Fibroblast of mammary gland (primary cell): ENCODE data around the gene WRAP73.
"Not testable (repeated sequence)": the region's sequence is repeated elsewhere in the genome, so short reads cannot be mapped to it uniquely, and the experiment has no call there.

ENCODE experiments used
- DNase-seq: peaks from one replicate; pipeline ENCODE4 v3.0.0-alpha.2; 2010; ENCODE audit warnings: low read depth
- H3K4me3 ChIP-seq: 2 replicates; pipeline ENCODE4 v1.5.1; 2011; ENCODE audit warnings: low read depth, mild to moderate bottlenecking, low read length, moderate library complexity; ENCODE audit not compliant: control insufficient read depth
- TF ChIP-seq, protein P1 (sequence below): conservative IDR thresholded peaks from 2 replicates; pipeline ENCODE4 v1.5.1; 2011; ENCODE audit warnings: low read depth, low read length, inconsistent platforms; ENCODE audit not compliant: control insufficient read depth, insufficient read depth

The WRAP73 gene

DNA sequence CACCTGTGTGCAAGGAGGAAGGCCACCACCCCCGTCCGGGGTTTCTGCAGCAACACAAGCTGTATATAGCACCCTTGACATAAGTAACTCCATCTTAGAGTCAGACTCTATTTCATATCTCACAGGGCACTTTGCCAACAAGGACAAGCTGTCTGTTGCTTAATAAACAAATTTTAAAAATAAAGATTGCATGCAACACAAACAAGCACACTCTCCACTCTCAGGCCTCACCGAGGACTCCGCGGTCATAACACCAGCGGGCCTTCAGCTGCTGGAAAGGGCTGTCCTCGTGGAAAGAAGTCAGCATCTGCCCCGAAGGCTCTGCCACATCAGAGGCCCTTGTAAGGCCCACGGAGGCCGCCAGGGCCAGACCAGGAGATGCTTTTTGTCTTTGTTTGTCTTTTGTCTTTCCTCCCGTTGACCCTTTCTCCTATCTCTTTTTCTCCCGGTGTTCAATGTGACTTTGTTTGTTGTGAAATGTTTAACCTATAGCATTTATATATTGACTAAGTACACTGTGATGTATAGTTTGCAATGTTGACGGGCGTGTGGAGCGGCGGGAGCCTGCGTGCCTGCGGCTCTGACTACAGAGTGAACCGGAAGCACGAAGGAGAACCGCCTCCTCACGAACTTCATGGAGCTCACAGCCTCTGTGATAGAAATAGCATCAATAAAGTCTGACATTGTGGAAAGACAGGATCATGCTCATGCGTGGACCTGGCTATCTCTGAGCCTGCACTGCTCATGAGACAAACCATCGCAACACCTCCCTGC, 62.7 kb downstream of the WRAP73 start:
- DNase-seq = no peak
- H3K4me3 ChIP-seq = no peak overlapping the region
- TF ChIP-seq, protein P1, sequence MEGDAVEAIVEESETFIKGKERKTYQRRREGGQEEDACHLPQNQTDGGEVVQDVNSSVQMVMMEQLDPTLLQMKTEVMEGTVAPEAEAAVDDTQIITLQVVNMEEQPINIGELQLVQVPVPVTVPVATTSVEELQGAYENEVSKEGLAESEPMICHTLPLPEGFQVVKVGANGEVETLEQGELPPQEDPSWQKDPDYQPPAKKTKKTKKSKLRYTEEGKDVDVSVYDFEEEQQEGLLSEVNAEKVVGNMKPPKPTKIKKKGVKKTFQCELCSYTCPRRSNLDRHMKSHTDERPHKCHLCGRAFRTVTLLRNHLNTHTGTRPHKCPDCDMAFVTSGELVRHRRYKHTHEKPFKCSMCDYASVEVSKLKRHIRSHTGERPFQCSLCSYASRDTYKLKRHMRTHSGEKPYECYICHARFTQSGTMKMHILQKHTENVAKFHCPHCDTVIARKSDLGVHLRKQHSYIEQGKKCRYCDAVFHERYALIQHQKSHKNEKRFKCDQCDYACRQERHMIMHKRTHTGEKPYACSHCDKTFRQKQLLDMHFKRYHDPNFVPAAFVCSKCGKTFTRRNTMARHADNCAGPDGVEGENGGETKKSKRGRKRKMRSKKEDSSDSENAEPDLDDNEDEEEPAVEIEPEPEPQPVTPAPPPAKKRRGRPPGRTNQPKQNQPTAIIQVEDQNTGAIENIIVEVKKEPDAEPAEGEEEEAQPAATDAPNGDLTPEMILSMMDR = no peak

DNA sequence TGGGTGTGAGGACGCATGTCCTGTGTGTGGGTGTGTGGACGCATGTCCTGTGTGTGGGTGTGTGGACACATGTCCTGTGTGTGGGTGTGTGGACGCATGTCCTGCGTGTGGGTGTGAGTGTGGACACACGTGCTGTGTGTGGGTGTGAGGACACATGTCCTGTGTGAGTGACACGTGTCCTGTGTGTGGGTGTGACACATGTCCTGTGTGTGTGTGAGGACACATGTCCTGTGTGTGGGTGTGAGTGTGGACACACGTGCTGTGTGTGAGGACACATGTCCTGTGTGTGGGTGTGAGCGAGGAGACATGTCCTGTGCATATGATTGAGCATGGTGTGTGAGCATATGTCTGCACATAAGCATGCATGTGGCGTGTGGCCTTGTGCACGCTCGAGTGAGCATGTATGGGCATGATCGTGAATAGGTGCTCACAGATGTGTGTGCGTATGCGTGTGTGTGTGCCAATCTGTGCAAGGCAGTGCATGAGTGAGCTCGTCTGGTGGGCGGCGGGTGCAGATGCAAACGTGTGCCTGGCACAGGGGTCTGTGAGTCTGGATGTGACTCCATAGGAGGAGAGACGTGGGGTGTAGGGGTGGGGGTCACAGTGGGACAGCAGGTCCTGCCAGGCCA, 63.8 kb downstream of the WRAP73 start:
- H3K4me3 ChIP-seq = no peak overlapping the region
- TF ChIP-seq, protein P1 = no peak
- DNase-seq = no peak

DNA sequence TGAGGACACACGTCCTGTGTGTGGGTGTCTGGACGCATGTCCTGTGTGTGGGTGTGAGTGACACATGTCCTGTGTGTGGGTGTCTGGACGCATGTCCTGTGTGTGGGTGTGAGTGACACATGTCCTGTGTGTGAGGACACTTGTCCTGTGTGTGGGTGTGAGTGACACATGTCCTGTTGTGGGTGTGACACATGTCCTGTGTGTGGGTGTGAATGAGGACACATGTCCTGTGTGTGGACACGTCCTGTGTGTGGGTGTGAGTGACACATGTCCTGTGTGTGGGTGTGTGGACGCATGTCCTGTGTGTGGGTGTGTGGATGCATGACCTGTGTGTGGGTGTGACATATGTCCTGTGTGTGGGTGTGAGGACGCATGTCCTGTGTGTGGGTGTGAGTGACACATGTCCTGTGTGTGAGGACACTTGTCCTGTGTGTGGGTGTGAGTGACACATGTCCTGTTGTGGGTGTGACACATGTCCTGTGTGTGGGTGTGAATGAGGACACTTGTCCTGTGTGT, 64.5 kb downstream of the WRAP73 start:
- not testable (repeated sequence) for DNase-seq, H3K4me3 ChIP-seq

DNA sequence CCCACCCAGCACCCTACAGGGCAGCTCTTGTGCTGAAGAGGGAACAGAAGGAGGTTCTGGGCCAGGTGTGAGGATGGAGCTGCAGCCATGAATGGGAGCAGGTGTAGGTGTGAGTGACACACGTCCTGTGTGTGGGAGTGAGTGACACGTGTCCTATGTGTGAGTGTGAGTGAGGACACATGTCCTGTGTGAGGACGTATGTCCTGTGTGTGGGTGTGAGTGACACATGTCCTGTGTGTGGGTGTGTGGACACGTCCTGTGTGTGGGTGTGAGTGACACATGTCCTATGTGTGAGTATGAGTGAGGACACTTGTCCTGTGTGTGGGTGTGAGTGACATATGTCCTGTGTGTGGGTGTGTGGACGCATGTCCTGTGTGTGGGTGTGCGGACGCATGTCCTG, 65.0 kb downstream of the WRAP73 start:
- no peak for DNase-seq
- TF ChIP-seq, protein P1 = no peak
- no peak overlapping the region for H3K4me3 ChIP-seq

DNA sequence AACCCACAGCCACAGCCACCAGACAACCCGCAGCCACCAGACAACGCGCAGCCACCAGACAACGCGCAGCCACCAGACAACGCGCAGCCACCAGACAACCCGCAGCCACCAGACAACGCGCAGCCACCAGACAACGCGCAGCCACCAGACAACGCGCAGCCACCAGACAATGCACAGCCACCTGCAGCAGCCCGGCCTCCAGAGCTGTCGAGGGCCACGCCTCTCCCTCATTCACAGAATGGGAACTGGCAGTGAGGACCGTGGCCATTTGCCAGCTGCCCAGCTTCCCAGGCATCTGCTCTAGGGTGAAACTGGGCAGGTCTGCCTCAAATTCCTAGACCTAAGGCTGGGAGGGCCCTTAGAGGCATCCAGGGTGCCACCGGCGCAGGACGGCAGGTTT, 66.2 kb downstream of the WRAP73 start:
- H3K4me3 ChIP-seq, DNase-seq: not testable (repeated sequence)

DNA sequence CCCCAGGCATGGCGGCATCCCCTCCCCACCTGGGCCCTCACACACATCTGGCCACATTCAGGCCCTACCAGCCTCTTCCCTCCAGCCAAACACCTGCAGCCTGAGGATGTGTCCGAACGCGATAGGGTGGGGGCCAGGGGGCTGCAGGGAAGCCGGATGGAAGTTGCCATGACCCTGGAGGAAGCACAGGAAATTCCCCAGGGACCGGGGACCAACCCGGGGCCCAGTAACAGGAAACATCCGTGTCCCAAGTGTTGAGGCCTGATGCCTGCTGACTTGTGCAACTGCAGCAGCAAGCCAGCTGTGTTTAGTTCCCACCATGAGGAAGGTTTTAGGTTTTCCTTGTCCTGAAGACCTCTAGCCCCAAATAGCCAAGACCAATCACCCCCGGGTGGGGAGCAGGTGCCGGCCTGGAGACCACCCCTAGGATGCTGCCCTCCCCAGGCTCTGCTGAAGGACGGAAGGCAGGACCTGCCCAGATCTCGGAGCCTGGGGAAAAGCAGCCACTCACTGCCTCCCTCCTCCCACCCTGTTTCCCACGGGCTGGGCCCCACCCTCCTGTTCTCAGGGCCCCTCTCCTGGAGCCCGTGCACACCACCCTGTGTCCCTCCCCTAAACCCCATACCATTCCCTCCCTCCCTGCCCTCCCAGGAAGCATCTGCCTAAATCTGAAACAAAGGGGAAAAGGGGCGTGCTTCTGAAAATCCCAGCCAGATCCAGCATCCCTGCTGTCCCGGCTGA, 68.4 kb downstream of the WRAP73 start:
- no peak overlapping the region for H3K4me3 ChIP-seq
- DNase-seq = no peak
- TF ChIP-seq, protein P1 = no peak
